ENCODE measurements around the gene KRTAP12-3. TPM values are rescaled to one million over a fixed set of nuclear protein-coding genes. Genes with fewer than 3 reads are reported as not detected.
A peak's percentile ranks its signal among the peaks of the same experiment; 100 is the strongest.

Gene KRTAP12-3
- total RNA-seq, 1 donor from 2014 or later, result not detected

DNA sequence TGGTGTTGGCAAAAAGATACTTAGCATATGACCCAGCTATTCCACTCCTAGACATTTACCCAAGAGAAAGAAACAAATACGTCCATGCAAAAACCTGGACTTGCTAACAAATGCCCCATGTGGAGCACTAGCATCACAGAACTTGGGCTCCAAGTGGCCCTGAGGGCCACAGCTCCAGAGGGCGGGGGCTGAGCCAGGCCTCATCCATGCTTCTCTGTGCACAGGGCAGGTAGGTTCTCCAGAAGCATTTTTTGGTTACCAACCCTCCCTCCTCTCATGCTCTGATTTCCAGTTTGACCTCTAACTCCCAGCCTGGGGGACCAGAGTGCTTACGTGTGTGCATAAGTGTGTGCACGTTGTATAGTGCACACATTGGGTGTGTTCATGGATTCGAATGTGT, 7.0 kb downstream of the KRTAP12-3 start:
- peaks cover 20% of the 10 kb centered on the region for H3K9me3 ChIP-seq (replicated peaks)
- H3K4me3 ChIP-seq, result no peak overlapping the region
- H3K4me1 ChIP-seq, result no peaks in the 10 kb centered on the region
- intact Hi-C loops (cut with micrococcal nuclease), result no loop called here
- no peak overlapping the region for H3K27ac ChIP-seq (replicated peaks)
- H3K27me3 ChIP-seq (ENCODE audit: low read depth), result peaks cover 5% of the 10 kb centered on the region
- no peaks in the 10 kb centered on the region for H3K36me3 ChIP-seq
- no peak for DNase-seq
- TF ChIP-seq, protein P1, sequence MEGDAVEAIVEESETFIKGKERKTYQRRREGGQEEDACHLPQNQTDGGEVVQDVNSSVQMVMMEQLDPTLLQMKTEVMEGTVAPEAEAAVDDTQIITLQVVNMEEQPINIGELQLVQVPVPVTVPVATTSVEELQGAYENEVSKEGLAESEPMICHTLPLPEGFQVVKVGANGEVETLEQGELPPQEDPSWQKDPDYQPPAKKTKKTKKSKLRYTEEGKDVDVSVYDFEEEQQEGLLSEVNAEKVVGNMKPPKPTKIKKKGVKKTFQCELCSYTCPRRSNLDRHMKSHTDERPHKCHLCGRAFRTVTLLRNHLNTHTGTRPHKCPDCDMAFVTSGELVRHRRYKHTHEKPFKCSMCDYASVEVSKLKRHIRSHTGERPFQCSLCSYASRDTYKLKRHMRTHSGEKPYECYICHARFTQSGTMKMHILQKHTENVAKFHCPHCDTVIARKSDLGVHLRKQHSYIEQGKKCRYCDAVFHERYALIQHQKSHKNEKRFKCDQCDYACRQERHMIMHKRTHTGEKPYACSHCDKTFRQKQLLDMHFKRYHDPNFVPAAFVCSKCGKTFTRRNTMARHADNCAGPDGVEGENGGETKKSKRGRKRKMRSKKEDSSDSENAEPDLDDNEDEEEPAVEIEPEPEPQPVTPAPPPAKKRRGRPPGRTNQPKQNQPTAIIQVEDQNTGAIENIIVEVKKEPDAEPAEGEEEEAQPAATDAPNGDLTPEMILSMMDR (IDR thresholded peaks at IDR 0.05; ENCODE audit: borderline replicate concordance), result no peak

DNA sequence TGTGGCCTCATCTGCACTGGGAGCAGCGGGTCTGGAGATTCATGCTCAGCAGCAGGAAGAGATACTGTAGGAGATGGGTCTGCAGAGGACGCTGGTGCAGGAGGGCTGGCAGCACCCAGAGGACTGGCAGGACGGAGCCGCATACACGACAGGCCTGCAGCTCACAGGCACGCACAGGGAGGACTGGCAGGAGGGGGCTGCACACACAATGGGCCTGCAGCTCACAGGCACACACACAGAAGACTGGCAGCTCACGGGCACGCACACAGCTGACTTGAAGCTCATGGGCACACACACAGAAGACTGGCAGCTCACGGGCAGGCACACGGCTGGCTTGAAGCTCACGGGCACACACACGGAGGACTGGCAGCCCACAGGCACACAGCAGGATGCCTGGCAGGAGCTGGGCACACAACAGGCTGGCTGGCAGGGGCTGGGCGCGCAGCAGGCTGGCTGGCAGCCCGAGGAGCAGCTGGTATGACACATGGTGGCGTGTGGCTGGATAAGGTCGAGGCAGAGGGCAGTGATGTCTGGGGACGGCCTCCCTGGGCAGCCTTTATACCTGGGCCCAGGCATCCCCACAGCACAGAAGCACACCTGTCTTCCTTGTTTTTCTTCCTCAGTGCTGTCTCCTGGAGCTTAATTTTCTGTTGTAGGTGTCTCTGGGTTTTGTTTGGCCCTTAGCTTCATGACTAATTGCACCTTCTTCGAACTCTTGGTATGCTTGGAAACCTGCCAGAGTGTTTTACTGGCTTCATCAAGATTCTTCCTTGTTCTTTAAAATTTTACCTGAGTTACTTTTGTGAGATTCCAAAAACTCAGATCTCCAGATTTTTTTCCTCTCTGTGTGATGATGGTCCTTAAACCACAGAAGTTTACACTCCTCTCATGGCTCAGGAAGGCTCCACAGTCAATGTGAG, 8.9 kb downstream of the KRTAP12-3 start, which contains the start of gene KRTAP12-2:
TSS of gene KRTAP12-2 (minus strand) at position 527 of the 920 bp plus-strand sequence. CDS start at position 486, 41 bp downstream.
- Histone ChIP-seq H3K9me3 (replicated peaks) (peaks cover 37% of the 10 kb centered on the region), H3K27ac (replicated peaks) (peak within 1 kb of the TSS; percentile 44), H3K27me3 (ENCODE audit: low read depth) (peaks cover 5% of the 10 kb centered on the region), H3K36me3 (no peaks in the 10 kb centered on the region), H3K4me3 (no peak within 1 kb of the TSS), H3K4me1 (no peaks in the 10 kb centered on the region)
- DNase-seq, result peak; percentile 71
- TF ChIP-seq, protein P1 (IDR thresholded peaks at IDR 0.05; ENCODE audit: borderline replicate concordance), result no peak
- intact Hi-C loops (cut with micrococcal nuclease), result no loop called here

DNA sequence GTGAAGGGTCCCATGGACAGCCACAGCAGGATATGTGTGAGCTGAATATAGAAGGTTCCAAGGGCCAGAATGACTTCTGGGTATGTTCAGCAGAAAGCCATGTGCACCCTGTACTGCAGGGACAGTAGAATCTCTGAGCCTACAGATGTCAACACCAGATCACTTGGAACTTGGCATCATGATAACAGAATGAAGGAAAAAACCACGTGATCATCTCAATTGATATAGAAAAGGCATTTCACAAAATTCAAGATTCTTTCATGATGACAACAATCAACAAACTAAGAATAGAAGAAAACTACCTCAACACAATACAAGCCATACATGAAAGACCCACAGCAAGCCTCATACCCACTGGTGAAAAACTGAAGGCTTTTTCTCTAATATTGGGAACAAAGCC, 9.9 kb downstream of the KRTAP12-3 start:
- no peak for DNase-seq
- no peak overlapping the region for H3K27ac ChIP-seq (replicated peaks)
- H3K27me3 ChIP-seq (ENCODE audit: low read depth), result peaks cover 5% of the 10 kb centered on the region
- H3K36me3 ChIP-seq, result no peaks in the 10 kb centered on the region
- TF ChIP-seq, protein P1 (IDR thresholded peaks at IDR 0.05; ENCODE audit: borderline replicate concordance), result no peak
- no peak overlapping the region for H3K4me3 ChIP-seq
- no peaks in the 10 kb centered on the region for H3K4me1 ChIP-seq
- intact Hi-C loops (cut with micrococcal nuclease), result no loop called here
- peaks cover 47% of the 10 kb centered on the region for H3K9me3 ChIP-seq (replicated peaks)

DNA sequence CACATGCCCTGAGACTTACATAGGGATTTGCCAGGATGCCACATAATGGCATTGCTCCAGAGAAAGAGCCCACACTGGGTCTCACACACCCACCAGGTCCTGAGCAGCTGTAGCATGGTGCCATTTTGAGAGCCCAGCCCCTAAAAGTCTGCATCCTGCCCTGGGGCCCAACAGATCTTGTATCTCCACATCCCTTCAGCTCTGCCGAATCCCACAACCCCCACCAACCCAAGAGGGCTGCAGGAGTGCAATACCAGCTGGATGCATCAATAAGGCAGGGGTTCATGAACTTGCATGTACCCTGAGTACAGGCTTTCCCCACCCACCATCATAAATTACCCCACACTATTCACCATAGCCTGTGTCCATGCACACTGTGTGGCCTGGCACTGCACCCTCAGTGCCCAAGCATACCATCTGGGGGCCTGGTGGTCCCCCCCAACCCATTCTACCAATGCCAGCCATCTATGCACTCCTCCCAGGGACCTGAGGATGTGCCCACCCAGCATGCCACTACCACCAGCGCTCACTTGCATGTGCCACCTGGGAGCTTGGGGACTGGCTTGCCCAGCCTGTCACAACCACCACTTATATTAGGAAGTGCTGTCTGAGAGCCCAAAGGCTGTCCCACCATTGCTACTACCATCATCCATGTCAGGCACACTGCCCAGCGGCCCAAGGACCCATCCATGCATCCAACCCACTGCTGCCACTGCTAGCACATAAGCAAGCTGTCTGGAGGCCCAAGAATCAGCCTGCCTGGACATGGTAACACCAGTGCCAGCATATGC, 13.1 kb downstream of the KRTAP12-3 start:
- H3K36me3 ChIP-seq, result no peaks in the 10 kb centered on the region
- TF ChIP-seq, protein P1 (IDR thresholded peaks at IDR 0.05; ENCODE audit: borderline replicate concordance), result no peak
- DNase-seq, result no peak
- intact Hi-C loops (cut with micrococcal nuclease), result no loop called here
- peaks cover 5% of the 10 kb centered on the region for H3K27me3 ChIP-seq (ENCODE audit: low read depth)
- H3K4me3 ChIP-seq, result no peak overlapping the region
- H3K9me3 ChIP-seq (replicated peaks), result peaks cover 42% of the 10 kb centered on the region
- H3K27ac ChIP-seq (replicated peaks), result no peak overlapping the region
- no peaks in the 10 kb centered on the region for H3K4me1 ChIP-seq

DNA sequence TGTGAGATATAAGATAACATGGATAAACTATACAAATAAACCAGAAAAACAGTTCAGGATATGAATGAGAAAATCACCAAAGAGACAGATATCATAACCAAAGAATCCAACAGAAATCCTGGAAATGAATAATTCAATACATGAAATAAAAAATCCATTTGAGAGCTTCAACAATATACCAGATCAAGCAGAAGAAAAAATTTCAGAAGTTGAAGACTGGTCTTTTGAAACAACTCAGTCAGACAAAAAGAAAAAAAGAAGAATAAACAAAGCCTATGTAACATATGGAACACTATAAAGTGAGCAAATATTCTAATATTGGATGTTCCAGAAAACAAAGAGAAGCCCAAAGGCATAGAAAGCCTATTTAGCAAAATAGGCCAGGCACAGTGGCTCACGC, 14.2 kb downstream of the KRTAP12-3 start:
- peaks cover 42% of the 10 kb centered on the region for H3K9me3 ChIP-seq (replicated peaks)
- H3K4me1 ChIP-seq, result no peaks in the 10 kb centered on the region
- no peak overlapping the region for H3K27ac ChIP-seq (replicated peaks)
- no peak overlapping the region for H3K4me3 ChIP-seq
- H3K27me3 ChIP-seq (ENCODE audit: low read depth), result peaks cover 5% of the 10 kb centered on the region
- intact Hi-C loops (cut with micrococcal nuclease), result no loop called here
- TF ChIP-seq, protein P1 (IDR thresholded peaks at IDR 0.05; ENCODE audit: borderline replicate concordance), result no peak
- no peaks in the 10 kb centered on the region for H3K36me3 ChIP-seq
- DNase-seq, result no peak
